Skeletal muscle cell (primary cell): Measurements from ENCODE around the gene POU3F3.
A peak's percentile ranks its signal among the peaks of the same experiment; 100 is the strongest.

Source experiments
- DNase-seq: peaks from one replicate; pipeline ENCODE4 v3.0.0-alpha.2; 2010; ENCODE audit warnings: low read depth
- H3K4me3 ChIP-seq: 2 replicates; pipeline ENCODE4 v1.5.1; 2011; ENCODE audit warnings: low read depth, mild to moderate bottlenecking, control low read depth, low read length, moderate library complexity

Gene POU3F3

GRCh38 chr2:104858006-104858978 is 4.4 kb downstream of the POU3F3 start:
- DNase-seq = no peak
- H3K4me3 ChIP-seq = no peak overlapping the region

- no peak for DNase-seq
- H3K4me3 ChIP-seq = no peak overlapping the region
These were observed 5.4 kb downstream of the POU3F3 start for GRCh38 chr2:104859291-104859765.

- H3K4me3 ChIP-seq = no peak overlapping the region
- DNase-seq = no peak
These were observed 6.0 kb downstream of the POU3F3 start for GRCh38 chr2:104859766-104860450.

GRCh38 chr2:104860451-104860790 is 6.5 kb downstream of the POU3F3 start:
- DNase-seq = no peak
- no peak overlapping the region for H3K4me3 ChIP-seq

GRCh38 chr2:104861351-104862057 is 7.6 kb downstream of the POU3F3 start:
- no peak for DNase-seq
- peak overlapping the region; percentile 24 for H3K4me3 ChIP-seq

GRCh38 chr2:104862058-104862941 is 8.4 kb downstream of the POU3F3 start:
- no peak for DNase-seq
- peak overlapping the region; percentile 24 for H3K4me3 ChIP-seq

GRCh38 chr2:104863146-104863467 is 9.2 kb downstream of the POU3F3 start:
- DNase-seq = no peak
- H3K4me3 ChIP-seq = no peak overlapping the region

- no peak overlapping the region for H3K4me3 ChIP-seq
- DNase-seq = no peak
These were observed 9.8 kb downstream of the POU3F3 start for GRCh38 chr2:104863468-104864279.

- DNase-seq = no peak
- no peak overlapping the region for H3K4me3 ChIP-seq
These were observed 10.6 kb downstream of the POU3F3 start for GRCh38 chr2:104864280-104865095.

- DNase-seq = no peak
- H3K4me3 ChIP-seq = no peak overlapping the region
These were observed 11.2 kb downstream of the POU3F3 start for GRCh38 chr2:104865096-104865470.

GRCh38 chr2:104866122-104866864 is 12.4 kb downstream of the POU3F3 start:
- DNase-seq = no peak
- H3K4me3 ChIP-seq = no peak overlapping the region

- no peak overlapping the region for H3K4me3 ChIP-seq
- DNase-seq = no peak
These were observed 13.2 kb downstream of the POU3F3 start for GRCh38 chr2:104866883-104867812.

- no peak for DNase-seq
- no peak overlapping the region for H3K4me3 ChIP-seq
These were observed 14.0 kb downstream of the POU3F3 start for GRCh38 chr2:104867813-104868504.

GRCh38 chr2:104868505-104868866 is 14.6 kb downstream of the POU3F3 start:
- no peak overlapping the region for H3K4me3 ChIP-seq
- no peak for DNase-seq

GRCh38 chr2:104870100-104870975 is 16.4 kb downstream of the POU3F3 start:
- H3K4me3 ChIP-seq = no peak overlapping the region
- DNase-seq = no peak
